ENCODE data around the gene SIGLEC14.
"Not testable (repeated sequence)": the region's sequence is repeated elsewhere in the genome, so short reads cannot be mapped to it uniquely, and the experiment has no call there.

The SIGLEC14 gene

GRCh38 chr19:51637362-51637978 is 9.2 kb downstream of the SIGLEC14 start:
- Histone ChIP-seq H3K9ac (ENCODE audit: low read depth, low read length) (no peak overlapping the region), H3K4me1 (ENCODE audit: insufficient read depth, low read length) (no peaks in the 10 kb centered on the region), H3K36me3 (ENCODE audit: insufficient read depth, low read depth, low read length) (no peaks in the 10 kb centered on the region), H3K27me3 (ENCODE audit: insufficient read depth, low read length) (no peaks in the 10 kb centered on the region), H3K27ac (ENCODE audit: low read length) (no peak overlapping the region), H3K4me3 (ENCODE audit: low read length) (no peak overlapping the region), H3K9me3 (ENCODE audit: insufficient read depth, low read depth, low read length) (peaks cover 81% of the 10 kb centered on the region)

- Histone ChIP-seq H3K27ac (ENCODE audit: low read length) (no peak overlapping the region), H3K36me3 (ENCODE audit: insufficient read depth, low read depth, low read length) (no peaks in the 10 kb centered on the region), H3K4me1 (ENCODE audit: insufficient read depth, low read length) (no peaks in the 10 kb centered on the region), H3K4me3 (ENCODE audit: low read length) (no peak overlapping the region), H3K9me3 (ENCODE audit: insufficient read depth, low read depth, low read length) (peaks cover 68% of the 10 kb centered on the region), H3K9ac (ENCODE audit: low read depth, low read length) (no peak overlapping the region), H3K27me3 (ENCODE audit: insufficient read depth, low read length) (no peaks in the 10 kb centered on the region; the same call in 1 of the 2 replicates)
These were observed 14.5 kb downstream of the SIGLEC14 start for GRCh38 chr19:51632126-51632525.

- not testable (repeated sequence) for H3K4me3 ChIP-seq (ENCODE audit: low read length)
- peaks cover 65% of the 10 kb centered on the region; the same call in 1 of the 2 replicates for H3K9me3 ChIP-seq (ENCODE audit: insufficient read depth, low read depth, low read length)
These were observed 16.3 kb downstream of the SIGLEC14 start, which contains the start of gene SIGLEC5 for GRCh38 chr19:51630315-51630714. Gene SIGLEC5, minus strand, starts transcription at chr19:51630401. Its CDS starts 66 bp downstream, at chr19:51630335.

GRCh38 chr19:51628153-51628939 is 18.3 kb downstream of the SIGLEC14 start:
- Histone ChIP-seq H3K4me3 (ENCODE audit: low read length) (no peak overlapping the region), H3K27me3 (ENCODE audit: insufficient read depth, low read length) (no peaks in the 10 kb centered on the region; the same call in 1 of the 2 replicates)

More at GRCh38 chr19:51630315-51630714, 16.3 kb downstream of the SIGLEC14 start, which contains the start of gene SIGLEC5:
- H3K36me3 ChIP-seq (ENCODE audit: insufficient read depth, low read depth, low read length); H3K4me1 ChIP-seq (ENCODE audit: insufficient read depth, low read length); H3K27ac ChIP-seq (ENCODE audit: low read length); H3K9ac ChIP-seq (ENCODE audit: low read depth, low read length); H3K27me3 ChIP-seq (ENCODE audit: insufficient read depth, low read length): not testable (repeated sequence)

GRCh38 chr19:51627491-51628138 is 19.0 kb downstream of the SIGLEC14 start:
- no peak overlapping the region for H3K9ac ChIP-seq (ENCODE audit: low read depth, low read length)
- H3K4me3 ChIP-seq (ENCODE audit: low read length): no peak overlapping the region
- no peaks in the 10 kb centered on the region; the same call in 1 of the 2 replicates for H3K27me3 ChIP-seq (ENCODE audit: insufficient read depth, low read length)
- H3K9me3 ChIP-seq (ENCODE audit: insufficient read depth, low read depth, low read length): peaks cover 73% of the 10 kb centered on the region
- no peaks in the 10 kb centered on the region for H3K4me1 ChIP-seq (ENCODE audit: insufficient read depth, low read length)
- no peaks in the 10 kb centered on the region for H3K36me3 ChIP-seq (ENCODE audit: insufficient read depth, low read depth, low read length)
- no peak overlapping the region for H3K27ac ChIP-seq (ENCODE audit: low read length)

More at GRCh38 chr19:51628153-51628939, 18.3 kb downstream of the SIGLEC14 start:
- Histone ChIP-seq H3K9ac (ENCODE audit: low read depth, low read length) (no peak overlapping the region), H3K27ac (ENCODE audit: low read length) (no peak overlapping the region), H3K4me1 (ENCODE audit: insufficient read depth, low read length) (no peaks in the 10 kb centered on the region), H3K9me3 (ENCODE audit: insufficient read depth, low read depth, low read length) (peaks cover 68% of the 10 kb centered on the region; the same call in 1 of the 2 replicates), H3K36me3 (ENCODE audit: insufficient read depth, low read depth, low read length) (no peaks in the 10 kb centered on the region)

GRCh38 chr19:51626675-51627074 is 19.9 kb downstream of the SIGLEC14 start:
- no peaks in the 10 kb centered on the region; the same call in 1 of the 2 replicates for H3K27me3 ChIP-seq (ENCODE audit: insufficient read depth, low read length)
- H3K27ac ChIP-seq (ENCODE audit: low read length): no peak overlapping the region
- H3K9me3 ChIP-seq (ENCODE audit: insufficient read depth, low read depth, low read length): peaks cover 68% of the 10 kb centered on the region
- no peaks in the 10 kb centered on the region for H3K4me1 ChIP-seq (ENCODE audit: insufficient read depth, low read length)
- H3K4me3 ChIP-seq (ENCODE audit: low read length): no peak overlapping the region
- H3K9ac ChIP-seq (ENCODE audit: low read depth, low read length): no peak overlapping the region
- H3K36me3 ChIP-seq (ENCODE audit: insufficient read depth, low read depth, low read length): no peaks in the 10 kb centered on the region

- Histone ChIP-seq H3K4me3 (ENCODE audit: low read length) (no peak overlapping the region), H3K9me3 (ENCODE audit: insufficient read depth, low read depth, low read length) (peaks cover 62% of the 10 kb centered on the region), H3K27me3 (ENCODE audit: insufficient read depth, low read length) (no peaks in the 10 kb centered on the region), H3K36me3 (ENCODE audit: insufficient read depth, low read depth, low read length) (no peaks in the 10 kb centered on the region), H3K4me1 (ENCODE audit: insufficient read depth, low read length) (no peaks in the 10 kb centered on the region), H3K27ac (ENCODE audit: low read length) (no peak overlapping the region), H3K9ac (ENCODE audit: low read depth, low read length) (no peak overlapping the region)
These were observed 25.4 kb downstream of the SIGLEC14 start for GRCh38 chr19:51621178-51621577.

- Histone ChIP-seq H3K27ac (ENCODE audit: low read length) (no peak overlapping the region), H3K9ac (ENCODE audit: low read depth, low read length) (no peak overlapping the region), H3K4me3 (ENCODE audit: low read length) (no peak overlapping the region), H3K4me1 (ENCODE audit: insufficient read depth, low read length) (no peaks in the 10 kb centered on the region), H3K9me3 (ENCODE audit: insufficient read depth, low read depth, low read length) (peaks cover 75% of the 10 kb centered on the region), H3K36me3 (ENCODE audit: insufficient read depth, low read depth, low read length) (no peaks in the 10 kb centered on the region), H3K27me3 (ENCODE audit: insufficient read depth, low read length) (no peaks in the 10 kb centered on the region; the same call in 1 of the 2 replicates)
These were observed 30.6 kb downstream of the SIGLEC14 start for GRCh38 chr19:51615991-51616390.

GRCh38 chr19:51614789-51615188 is 31.8 kb downstream of the SIGLEC14 start:
- no peaks in the 10 kb centered on the region; the same call in 1 of the 2 replicates for H3K27me3 ChIP-seq (ENCODE audit: insufficient read depth, low read length)
- no peaks in the 10 kb centered on the region for H3K4me1 ChIP-seq (ENCODE audit: insufficient read depth, low read length)
- H3K9me3 ChIP-seq (ENCODE audit: insufficient read depth, low read depth, low read length): peaks cover 76% of the 10 kb centered on the region
- H3K36me3 ChIP-seq (ENCODE audit: insufficient read depth, low read depth, low read length): no peaks in the 10 kb centered on the region
- no peak overlapping the region for H3K9ac ChIP-seq (ENCODE audit: low read depth, low read length)
- no peak overlapping the region for H3K4me3 ChIP-seq (ENCODE audit: low read length)
- H3K27ac ChIP-seq (ENCODE audit: low read length): no peak overlapping the region

GRCh38 chr19:51610576-51610975 is 36.0 kb downstream of the SIGLEC14 start:
- H3K9me3 ChIP-seq (ENCODE audit: insufficient read depth, low read depth, low read length): peaks cover 63% of the 10 kb centered on the region
- H3K27ac ChIP-seq (ENCODE audit: low read length): no peak overlapping the region
- H3K9ac ChIP-seq (ENCODE audit: low read depth, low read length): no peak overlapping the region
- H3K27me3 ChIP-seq (ENCODE audit: insufficient read depth, low read length): no peaks in the 10 kb centered on the region; the same call in 1 of the 2 replicates
- no peaks in the 10 kb centered on the region for H3K36me3 ChIP-seq (ENCODE audit: insufficient read depth, low read depth, low read length)
- no peaks in the 10 kb centered on the region for H3K4me1 ChIP-seq (ENCODE audit: insufficient read depth, low read length)
- no peak overlapping the region for H3K4me3 ChIP-seq (ENCODE audit: low read length)

GRCh38 chr19:51607920-51608562 is 38.6 kb downstream of the SIGLEC14 start:
- Histone ChIP-seq H3K27me3 (ENCODE audit: insufficient read depth, low read length) (no peaks in the 10 kb centered on the region; the same call in 1 of the 2 replicates), H3K9me3 (ENCODE audit: insufficient read depth, low read depth, low read length) (peaks cover 53% of the 10 kb centered on the region), H3K4me3 (ENCODE audit: low read length) (no peak overlapping the region), H3K4me1 (ENCODE audit: insufficient read depth, low read length) (no peaks in the 10 kb centered on the region), H3K36me3 (ENCODE audit: insufficient read depth, low read depth, low read length) (no peaks in the 10 kb centered on the region), H3K9ac (ENCODE audit: low read depth, low read length) (no peak overlapping the region), H3K27ac (ENCODE audit: low read length) (no peak overlapping the region)
